HL-60 (cell line): Measurements from ENCODE around the gene CETN2.
"Not testable (repeated sequence)": the region's sequence is repeated elsewhere in the genome, so short reads cannot be mapped to it uniquely, and the experiment has no call there.

Experiments used
- DNase-seq, 2 experiments: peaks; one replicate each; pipeline ENCODE4 v3.0.0-alpha.2; 2010 to 2020; ENCODE audit warnings: low read depth in 1 of 2, low spot score in 1 of 2
- H3K27ac ChIP-seq: fragments of 250-450 bp; sonication (Bioruptor Pico); replicated peaks from 2 replicates; pipeline ENCODE4 v1.5.1; 2020; ENCODE audit warnings: mild to moderate bottlenecking, moderate library complexity
- H3K27me3 ChIP-seq: fragments of 250-450 bp; sonication (Bioruptor Pico); 2 replicates; pipeline ENCODE4 v1.5.1; 2021; ENCODE audit warnings: mild to moderate bottlenecking, moderate library complexity; ENCODE audit not compliant: insufficient read depth, poor library complexity, severe bottlenecking
- H3K4me3 ChIP-seq: replicated peaks from 2 replicates; pipeline ENCODE4 v1.5.1; 2011; ENCODE audit warnings: mild to moderate bottlenecking, control low read depth, low read length; ENCODE audit not compliant: insufficient read depth
- CTCF ChIP-seq: IDR thresholded peaks from one replicate; pipeline ENCODE4 v1.5.1; 2011; ENCODE audit warnings: low read length, control low read depth, inconsistent platforms; ENCODE audit not compliant: insufficient read depth
- GABPA ChIP-seq: IDR thresholded peaks from 2 replicates; pipeline ENCODE4 v1.6.1; 2012; ENCODE audit warnings: low read depth
- POLR2AphosphoS5 ChIP-seq: IDR thresholded peaks from 2 replicates; pipeline ENCODE4 v1.6.1; 2012; ENCODE audit warnings: low read depth
- REST ChIP-seq: IDR thresholded peaks from 2 replicates; pipeline ENCODE4 v1.6.1; 2012; ENCODE audit warnings: low read depth; ENCODE audit not compliant: insufficient replicate concordance
- SPI1 ChIP-seq: IDR thresholded peaks from 2 replicates; pipeline ENCODE4 v1.6.1; 2012; ENCODE audit warnings: low read depth, mild to moderate bottlenecking, borderline replicate concordance

CETN2 gene

DNA sequence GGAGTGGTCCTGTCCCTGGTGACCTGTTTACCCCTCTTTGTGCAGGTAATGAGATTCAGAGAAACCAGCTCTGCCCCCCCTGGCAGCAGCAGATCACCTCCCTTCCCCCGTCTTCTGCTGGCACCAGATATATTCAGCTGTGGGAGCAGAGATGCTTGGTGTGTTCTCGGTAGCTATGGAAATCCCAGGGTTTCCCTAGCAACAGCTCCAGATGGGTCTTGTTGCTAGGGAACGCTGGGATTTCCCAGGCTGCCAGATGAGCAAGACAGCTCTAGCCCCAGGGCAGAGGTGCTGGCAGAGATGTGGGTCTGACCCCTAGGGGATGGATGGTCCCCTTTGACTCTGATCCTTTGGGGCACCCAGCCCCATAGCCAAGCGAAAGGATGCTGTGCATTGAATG lies 20.2 kb downstream of the CETN2 start:
- TF ChIP-seq REST = no peak
- no peak for TF ChIP-seq CTCF
- no peak for TF ChIP-seq POLR2AphosphoS5
- TF ChIP-seq GABPA = no peak
- no peak for TF ChIP-seq SPI1
- no peak overlapping the region for H3K4me3 ChIP-seq
- no peak for DNase-seq
- H3K27me3 ChIP-seq = peaks cover 3% of the 10 kb centered on the region
- no peak overlapping the region for H3K27ac ChIP-seq

DNA sequence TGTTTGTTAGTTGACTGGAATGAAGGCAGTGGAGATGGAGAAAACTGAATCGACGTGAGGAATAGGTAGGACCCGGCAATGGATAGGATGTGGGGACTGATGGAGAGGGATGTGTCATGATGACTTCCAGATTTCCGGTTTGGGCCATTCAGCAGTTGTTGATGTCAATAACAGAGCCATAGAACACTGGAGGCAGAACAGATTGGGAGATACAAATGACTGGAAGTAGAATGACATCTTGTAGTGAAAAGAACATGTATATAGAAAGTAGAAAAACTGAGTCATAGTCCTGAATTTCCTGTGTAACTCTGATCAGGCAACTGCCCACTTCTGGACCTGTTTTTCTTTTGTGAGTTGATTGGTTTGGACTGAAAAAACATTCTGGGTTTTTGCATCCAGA lies 24.5 kb downstream of the CETN2 start:
- TF ChIP-seq SPI1 (no peak), CTCF (no peak), REST (no peak)

DNA sequence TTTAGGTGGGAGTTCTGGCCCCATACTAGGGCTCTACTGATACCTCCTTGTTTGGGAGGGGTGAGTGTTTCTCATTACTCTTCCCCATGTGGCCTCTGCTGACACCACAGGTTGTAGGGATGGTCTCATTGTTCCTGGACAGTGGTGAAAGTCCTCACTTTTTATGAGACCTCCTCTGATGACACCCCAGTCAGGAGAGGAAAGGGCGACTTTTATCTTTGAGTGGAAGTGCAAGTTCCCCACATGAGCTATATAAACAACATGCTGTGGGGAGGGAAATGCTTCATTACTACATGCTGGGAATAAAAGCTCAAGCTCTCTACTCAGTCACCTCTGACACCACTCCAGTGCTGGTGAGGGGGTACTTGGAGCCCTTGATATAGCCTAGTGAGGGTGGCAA lies 31.6 kb downstream of the CETN2 start:
- Histone ChIP-seq H3K27ac (no peak overlapping the region), H3K4me3 (no peak overlapping the region), H3K27me3 (peaks cover 3% of the 10 kb centered on the region)
- TF ChIP-seq GABPA (no peak), REST (no peak), SPI1 (no peak), CTCF (no peak), POLR2AphosphoS5 (no peak)
- no peak for DNase-seq

More for the DNA sequence above, 24.5 kb downstream of the CETN2 start:
- DNase-seq = no peak
- no peak overlapping the region for H3K27ac ChIP-seq
- no peak overlapping the region for H3K4me3 ChIP-seq
- peaks cover 3% of the 10 kb centered on the region for H3K27me3 ChIP-seq

- DNase-seq, H3K27me3 ChIP-seq, H3K27ac ChIP-seq, H3K4me3 ChIP-seq: not testable (repeated sequence)
These were observed 43.5 kb downstream of the CETN2 start for GRCh38 chrX:152787062-152787461.
